SK-N-SH treated with all-trans-retinoic acid at 6 μM for 48 hours (cell line): ENCODE data around the gene TCEA3.

Source experiments
- ATAC-seq: fragments of 200-7000 bp; cut with Tn5 transposase; 3 replicates; pipeline ENCODE4 v1.9.1; 2020; ENCODE audit warnings: mild to moderate bottlenecking, moderate library complexity
- ARNTL ChIP-seq: fragments of 450-650 bp; formaldehyde crosslinking; IDR thresholded peaks from 2 replicates; pipeline ENCODE4 v1.5.0; 2020; ENCODE audit warnings: low read depth, mild to moderate bottlenecking, moderate library complexity, borderline replicate concordance
- BACH2 ChIP-seq: fragments of 250-450 bp; sonication (Bioruptor Pico); IDR thresholded peaks from 2 replicates; pipeline ENCODE4 v1.9.0; 2021; ENCODE audit warnings: mild to moderate bottlenecking, borderline replicate concordance
- CSDC2 ChIP-seq: fragments of 250-450 bp; sonication (Bioruptor Pico); IDR thresholded peaks from 2 replicates; pipeline ENCODE4 v1.5.0; 2020; ENCODE audit warnings: mild to moderate bottlenecking, moderate library complexity
- ESRRG ChIP-seq: fragments of 250-450 bp; sonication (Bioruptor Pico); IDR thresholded peaks from 2 replicates; pipeline ENCODE4 v1.6.1; 2021; ENCODE audit warnings: mild to moderate bottlenecking
- GLIS3 ChIP-seq: fragments of 250-450 bp; sonication (Bioruptor Pico); IDR thresholded peaks from 2 replicates; pipeline ENCODE4 v1.5.0; 2020; ENCODE audit warnings: mild to moderate bottlenecking, moderate library complexity
- ISL1 ChIP-seq: fragments of 250-450 bp; sonication (Bioruptor Pico); IDR thresholded peaks from 2 replicates; pipeline ENCODE4 v2.1.2; 2022; ENCODE audit warnings: mild to moderate bottlenecking, moderate library complexity
- OSR1 ChIP-seq: fragments of 250-450 bp; sonication (Bioruptor Pico); IDR thresholded peaks from 2 replicates; pipeline ENCODE4 v1.8.0; 2022; ENCODE audit warnings: moderate library complexity, mild to moderate bottlenecking, inconsistent platforms
- PPARA ChIP-seq: fragments of 250-450 bp; sonication (Bioruptor Pico); IDR thresholded peaks from 2 replicates; pipeline ENCODE4 v1.5.0; 2020; ENCODE audit warnings: mild to moderate bottlenecking, borderline replicate concordance
- RARB ChIP-seq: fragments of 250-450 bp; sonication (Bioruptor Pico); IDR thresholded peaks from 2 replicates; pipeline ENCODE4 v1.8.0; 2021; ENCODE audit warnings: mild to moderate bottlenecking, moderate library complexity
- SNAI2 ChIP-seq: fragments of 250-450 bp; sonication (Bioruptor Pico); IDR thresholded peaks from 2 replicates; pipeline ENCODE4 v1.5.0; 2020; ENCODE audit warnings: mild to moderate bottlenecking, moderate library complexity
- TCF4 ChIP-seq: fragments of 250-450 bp; sonication (Bioruptor Pico); IDR thresholded peaks from 2 replicates; pipeline ENCODE4 v1.8.0; 2021; ENCODE audit warnings: mild to moderate bottlenecking, moderate library complexity, borderline replicate concordance
- ZC3H10 ChIP-seq: fragments of 250-450 bp; sonication (Bioruptor Pico); IDR thresholded peaks from 2 replicates; pipeline ENCODE4 v1.5.1; 2021; ENCODE audit warnings: mild to moderate bottlenecking, moderate library complexity
- ZFP30 ChIP-seq: fragments of 450-650 bp; formaldehyde crosslinking; IDR thresholded peaks from 2 replicates; pipeline ENCODE4 v1.5.0; 2022; ENCODE audit warnings: mild to moderate bottlenecking, moderate library complexity
- ZNF565 ChIP-seq: fragments of 450-650 bp; formaldehyde crosslinking; conservative IDR thresholded peaks from 2 replicates; pipeline ENCODE4 v1.5.0; 2020; ENCODE audit warnings: low read depth, mild to moderate bottlenecking, moderate library complexity
- ZNF70 ChIP-seq: fragments of 450-650 bp; formaldehyde crosslinking; IDR thresholded peaks from 2 replicates; pipeline ENCODE4 v1.5.0; 2020; ENCODE audit warnings: mild to moderate bottlenecking, moderate library complexity
- ZNF8 ChIP-seq: fragments of 450-650 bp; formaldehyde crosslinking; IDR thresholded peaks from 2 replicates; pipeline ENCODE4 v1.5.0; 2020; ENCODE audit warnings: mild to moderate bottlenecking, moderate library complexity
- TF ChIP-seq, protein P1 (sequence below): fragments of 250-450 bp; sonication (Bioruptor Pico); IDR thresholded peaks from 2 replicates; pipeline ENCODE4 v1.8.0; 2020; ENCODE audit warnings: mild to moderate bottlenecking, moderate library complexity, borderline replicate concordance
- TF ChIP-seq, protein P2 (sequence below): fragments of 250-450 bp; sonication (Bioruptor Pico); IDR thresholded peaks from 2 replicates; pipeline ENCODE4 v1.5.1; 2020; ENCODE audit warnings: low read depth, mild to moderate bottlenecking, moderate library complexity
- TF ChIP-seq, protein P3 (sequence below): fragments of 250-450 bp; sonication (Bioruptor Pico); IDR thresholded peaks from 2 replicates; pipeline ENCODE4 v1.5.0; 2020; ENCODE audit warnings: mild to moderate bottlenecking, moderate library complexity
- TF ChIP-seq, protein P4 (sequence below): fragments of 250-450 bp; sonication (Bioruptor Pico); IDR thresholded peaks from 2 replicates; pipeline ENCODE4 v1.8.0; 2021; ENCODE audit warnings: low read depth, mild to moderate bottlenecking, moderate library complexity, borderline replicate concordance
- TF ChIP-seq, protein P5 (sequence below): fragments of 250-450 bp; sonication (Bioruptor Pico); IDR thresholded peaks from 2 replicates; pipeline ENCODE4 v1.5.1; 2021; ENCODE audit warnings: mild to moderate bottlenecking, moderate library complexity

The TCEA3 gene

DNA sequence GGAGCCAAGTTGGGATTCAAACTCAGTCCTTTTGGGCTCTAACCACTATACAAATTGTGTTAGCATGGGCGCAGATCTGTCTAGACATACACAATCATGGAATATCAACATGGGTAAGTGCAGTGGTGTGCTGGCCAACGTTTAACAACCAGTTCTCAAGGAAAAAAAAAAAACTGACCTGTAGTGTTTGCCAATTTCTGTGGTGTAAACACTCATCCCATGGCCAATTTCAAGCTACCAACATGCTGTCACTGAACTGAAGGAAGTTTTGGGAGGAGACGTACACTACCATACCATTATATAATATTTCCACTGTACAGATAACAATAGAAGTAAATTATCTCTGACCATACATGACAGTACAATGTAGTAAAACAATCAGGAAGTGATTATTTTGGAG lies 3.2 kb downstream of the TCEA3 start:
- no peak for ATAC-seq
- TF ChIP-seq CSDC2 (CRISPR knock-in tag) (no peak), SNAI2 (CRISPR knock-in tag) (no peak), ESRRG (CRISPR knock-in tag) (no peak), ZNF565 (CRISPR knock-in tag) (no peak), OSR1 (CRISPR knock-in tag) (no peak), ZFP30 (CRISPR knock-in tag) (no peak), ZNF8 (CRISPR knock-in tag) (no peak), BACH2 (CRISPR knock-in tag) (no peak), PPARA (CRISPR knock-in tag) (no peak), TCF4 (CRISPR knock-in tag) (no peak), ARNTL (no peak), ISL1 (CRISPR knock-in tag) (no peak)
- TF ChIP-seq, protein P1, sequence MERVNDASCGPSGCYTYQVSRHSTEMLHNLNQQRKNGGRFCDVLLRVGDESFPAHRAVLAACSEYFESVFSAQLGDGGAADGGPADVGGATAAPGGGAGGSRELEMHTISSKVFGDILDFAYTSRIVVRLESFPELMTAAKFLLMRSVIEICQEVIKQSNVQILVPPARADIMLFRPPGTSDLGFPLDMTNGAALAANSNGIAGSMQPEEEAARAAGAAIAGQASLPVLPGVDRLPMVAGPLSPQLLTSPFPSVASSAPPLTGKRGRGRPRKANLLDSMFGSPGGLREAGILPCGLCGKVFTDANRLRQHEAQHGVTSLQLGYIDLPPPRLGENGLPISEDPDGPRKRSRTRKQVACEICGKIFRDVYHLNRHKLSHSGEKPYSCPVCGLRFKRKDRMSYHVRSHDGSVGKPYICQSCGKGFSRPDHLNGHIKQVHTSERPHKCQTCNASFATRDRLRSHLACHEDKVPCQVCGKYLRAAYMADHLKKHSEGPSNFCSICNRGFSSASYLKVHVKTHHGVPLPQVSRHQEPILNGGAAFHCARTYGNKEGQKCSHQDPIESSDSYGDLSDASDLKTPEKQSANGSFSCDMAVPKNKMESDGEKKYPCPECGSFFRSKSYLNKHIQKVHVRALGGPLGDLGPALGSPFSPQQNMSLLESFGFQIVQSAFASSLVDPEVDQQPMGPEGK = no peak
- TF ChIP-seq, protein P2, sequence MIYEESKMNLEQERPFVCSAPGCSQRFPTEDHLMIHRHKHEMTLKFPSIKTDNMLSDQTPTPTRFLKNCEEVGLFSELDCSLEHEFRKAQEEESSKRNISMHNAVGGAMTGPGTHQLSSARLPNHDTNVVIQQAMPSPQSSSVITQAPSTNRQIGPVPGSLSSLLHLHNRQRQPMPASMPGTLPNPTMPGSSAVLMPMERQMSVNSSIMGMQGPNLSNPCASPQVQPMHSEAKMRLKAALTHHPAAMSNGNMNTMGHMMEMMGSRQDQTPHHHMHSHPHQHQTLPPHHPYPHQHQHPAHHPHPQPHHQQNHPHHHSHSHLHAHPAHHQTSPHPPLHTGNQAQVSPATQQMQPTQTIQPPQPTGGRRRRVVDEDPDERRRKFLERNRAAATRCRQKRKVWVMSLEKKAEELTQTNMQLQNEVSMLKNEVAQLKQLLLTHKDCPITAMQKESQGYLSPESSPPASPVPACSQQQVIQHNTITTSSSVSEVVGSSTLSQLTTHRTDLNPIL (CRISPR knock-in tag) = no peak
- TF ChIP-seq, protein P3, sequence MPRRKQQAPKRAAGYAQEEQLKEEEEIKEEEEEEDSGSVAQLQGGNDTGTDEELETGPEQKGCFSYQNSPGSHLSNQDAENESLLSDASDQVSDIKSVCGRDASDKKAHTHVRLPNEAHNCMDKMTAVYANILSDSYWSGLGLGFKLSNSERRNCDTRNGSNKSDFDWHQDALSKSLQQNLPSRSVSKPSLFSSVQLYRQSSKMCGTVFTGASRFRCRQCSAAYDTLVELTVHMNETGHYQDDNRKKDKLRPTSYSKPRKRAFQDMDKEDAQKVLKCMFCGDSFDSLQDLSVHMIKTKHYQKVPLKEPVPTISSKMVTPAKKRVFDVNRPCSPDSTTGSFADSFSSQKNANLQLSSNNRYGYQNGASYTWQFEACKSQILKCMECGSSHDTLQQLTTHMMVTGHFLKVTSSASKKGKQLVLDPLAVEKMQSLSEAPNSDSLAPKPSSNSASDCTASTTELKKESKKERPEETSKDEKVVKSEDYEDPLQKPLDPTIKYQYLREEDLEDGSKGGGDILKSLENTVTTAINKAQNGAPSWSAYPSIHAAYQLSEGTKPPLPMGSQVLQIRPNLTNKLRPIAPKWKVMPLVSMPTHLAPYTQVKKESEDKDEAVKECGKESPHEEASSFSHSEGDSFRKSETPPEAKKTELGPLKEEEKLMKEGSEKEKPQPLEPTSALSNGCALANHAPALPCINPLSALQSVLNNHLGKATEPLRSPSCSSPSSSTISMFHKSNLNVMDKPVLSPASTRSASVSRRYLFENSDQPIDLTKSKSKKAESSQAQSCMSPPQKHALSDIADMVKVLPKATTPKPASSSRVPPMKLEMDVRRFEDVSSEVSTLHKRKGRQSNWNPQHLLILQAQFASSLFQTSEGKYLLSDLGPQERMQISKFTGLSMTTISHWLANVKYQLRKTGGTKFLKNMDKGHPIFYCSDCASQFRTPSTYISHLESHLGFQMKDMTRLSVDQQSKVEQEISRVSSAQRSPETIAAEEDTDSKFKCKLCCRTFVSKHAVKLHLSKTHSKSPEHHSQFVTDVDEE = no peak

DNA sequence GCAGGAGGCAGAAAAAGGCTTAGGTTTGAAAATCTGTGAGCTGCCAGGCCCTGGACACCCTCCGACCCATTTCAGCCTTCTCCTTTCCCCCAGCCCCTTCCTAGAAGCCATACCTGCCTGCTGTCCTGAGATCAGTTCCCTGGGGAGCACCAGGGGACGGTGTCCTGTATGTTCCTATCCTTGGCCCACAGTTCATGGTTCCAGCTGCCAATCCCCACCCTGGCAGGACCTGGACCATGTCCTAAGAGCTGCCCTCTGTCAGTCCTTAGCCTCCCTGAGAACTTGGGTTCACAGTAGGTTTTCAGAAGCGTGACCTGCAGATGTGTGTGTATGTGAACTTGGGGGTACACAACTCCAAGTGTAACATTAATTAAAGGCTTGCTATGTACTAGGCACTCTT lies 3.8 kb downstream of the TCEA3 start:
- ATAC-seq = no peak
- TF ChIP-seq RARB (CRISPR knock-in tag) (no peak), TCF4 (CRISPR knock-in tag) (no peak), ZFP30 (CRISPR knock-in tag) (no peak), ZC3H10 (CRISPR knock-in tag) (no peak), SNAI2 (CRISPR knock-in tag) (no peak), ISL1 (CRISPR knock-in tag) (no peak), PPARA (CRISPR knock-in tag) (no peak), CSDC2 (CRISPR knock-in tag) (no peak), ZNF565 (CRISPR knock-in tag) (no peak), ZNF70 (CRISPR knock-in tag) (no peak), ARNTL (no peak), BACH2 (CRISPR knock-in tag) (no peak), ESRRG (CRISPR knock-in tag) (no peak), OSR1 (CRISPR knock-in tag) (no peak), GLIS3 (CRISPR knock-in tag) (no peak)
- TF ChIP-seq, protein P2 (CRISPR knock-in tag) = no peak
- TF ChIP-seq, protein P4, sequence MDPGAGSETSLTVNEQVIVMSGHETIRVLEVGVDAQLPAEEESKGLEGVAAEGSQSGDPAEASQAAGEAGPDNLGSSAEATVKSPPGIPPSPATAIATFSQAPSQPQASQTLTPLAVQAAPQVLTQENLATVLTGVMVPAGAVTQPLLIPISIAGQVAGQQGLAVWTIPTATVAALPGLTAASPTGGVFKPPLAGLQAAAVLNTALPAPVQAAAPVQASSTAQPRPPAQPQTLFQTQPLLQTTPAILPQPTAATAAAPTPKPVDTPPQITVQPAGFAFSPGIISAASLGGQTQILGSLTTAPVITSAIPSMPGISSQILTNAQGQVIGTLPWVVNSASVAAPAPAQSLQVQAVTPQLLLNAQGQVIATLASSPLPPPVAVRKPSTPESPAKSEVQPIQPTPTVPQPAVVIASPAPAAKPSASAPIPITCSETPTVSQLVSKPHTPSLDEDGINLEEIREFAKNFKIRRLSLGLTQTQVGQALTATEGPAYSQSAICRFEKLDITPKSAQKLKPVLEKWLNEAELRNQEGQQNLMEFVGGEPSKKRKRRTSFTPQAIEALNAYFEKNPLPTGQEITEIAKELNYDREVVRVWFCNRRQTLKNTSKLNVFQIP (CRISPR knock-in tag) = no peak
- TF ChIP-seq, protein P5, sequence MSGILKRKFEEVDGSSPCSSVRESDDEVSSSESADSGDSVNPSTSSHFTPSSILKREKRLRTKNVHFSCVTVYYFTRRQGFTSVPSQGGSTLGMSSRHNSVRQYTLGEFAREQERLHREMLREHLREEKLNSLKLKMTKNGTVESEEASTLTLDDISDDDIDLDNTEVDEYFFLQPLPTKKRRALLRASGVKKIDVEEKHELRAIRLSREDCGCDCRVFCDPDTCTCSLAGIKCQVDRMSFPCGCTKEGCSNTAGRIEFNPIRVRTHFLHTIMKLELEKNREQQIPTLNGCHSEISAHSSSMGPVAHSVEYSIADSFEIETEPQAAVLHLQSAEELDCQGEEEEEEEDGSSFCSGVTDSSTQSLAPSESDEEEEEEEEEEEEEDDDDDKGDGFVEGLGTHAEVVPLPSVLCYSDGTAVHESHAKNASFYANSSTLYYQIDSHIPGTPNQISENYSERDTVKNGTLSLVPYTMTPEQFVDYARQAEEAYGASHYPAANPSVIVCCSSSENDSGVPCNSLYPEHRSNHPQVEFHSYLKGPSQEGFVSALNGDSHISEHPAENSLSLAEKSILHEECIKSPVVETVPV (CRISPR knock-in tag) = no peak
